NB4 (cell line): ENCODE measurements around the gene SCFD2.

ENCODE experiments used
- CTCF ChIP-seq: IDR thresholded peaks from one replicate; pipeline ENCODE4 v1.5.1; 2012; ENCODE audit warnings: low read depth, low read length
- POLR2A ChIP-seq: IDR thresholded peaks from 2 replicates; pipeline ENCODE4 v1.6.1; 2011; ENCODE audit warnings: mild to moderate bottlenecking; ENCODE audit not compliant: insufficient read length; ENCODE audit errors: extremely low read depth

DNA sequence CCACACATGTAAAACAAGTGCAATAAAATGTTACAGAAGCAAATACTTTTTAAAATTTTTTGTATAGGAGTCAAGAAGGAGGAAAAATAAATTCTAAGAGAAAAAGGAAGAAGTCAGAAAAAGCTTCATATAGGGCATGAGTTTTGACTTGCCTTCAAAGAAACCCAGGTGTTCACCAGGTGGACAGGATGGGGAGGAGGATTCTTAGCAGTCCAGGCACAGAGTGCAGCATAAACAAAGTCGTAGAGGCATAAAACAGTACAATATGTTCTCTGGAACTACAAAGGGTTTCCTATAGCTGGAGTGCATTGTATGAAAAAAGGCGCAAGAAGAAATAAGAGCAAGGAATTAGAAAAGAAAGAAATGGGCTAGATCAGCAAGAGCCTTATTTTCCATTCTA is 1.9 kb upstream of the SCFD2 start:
- TF ChIP-seq CTCF = no peak
- no peak for TF ChIP-seq POLR2A
